Progenitor cell of endocrine pancreas (in vitro differentiated cells): Measurements from ENCODE around the gene TBCD. TPM values are rescaled to one million over a fixed set of nuclear protein-coding genes. Genes with fewer than 3 reads are reported as not detected.

Experiments used
- DNase-seq: peaks from one replicate; pipeline ENCODE4 v3.0.0; 2021; ENCODE audit warnings: low spot score; ENCODE audit not compliant: unreplicated experiment
- H3K27ac Mint-ChIP-seq: 2 replicates; pipeline ENCODE4 v1.8.0; 2021; ENCODE audit warnings: mild to moderate bottlenecking, moderate library complexity, mixed read lengths
- H3K27me3 Mint-ChIP-seq: 2 replicates; pipeline ENCODE4 v1.8.0; 2021; ENCODE audit warnings: mixed read lengths
- H3K36me3 Mint-ChIP-seq: 2 replicates; pipeline ENCODE4 v1.8.0; 2022; ENCODE audit warnings: mixed read lengths; ENCODE audit not compliant: insufficient read depth
- H3K4me1 Mint-ChIP-seq: 2 replicates; pipeline ENCODE4 v1.8.0; 2021; ENCODE audit warnings: low read depth, mixed read lengths
- H3K4me3 Mint-ChIP-seq: 2 replicates; pipeline ENCODE4 v1.8.0; 2021; ENCODE audit warnings: low read depth, mild to moderate bottlenecking, moderate library complexity, mixed read lengths
- H3K9me3 Mint-ChIP-seq: 2 replicates; pipeline ENCODE4 v1.8.0; 2021; ENCODE audit warnings: low read depth, mixed read lengths
- CTCF ChIP-seq: fragments of 200-600 bp; sonication (generic); IDR thresholded peaks from one replicate; pipeline ENCODE4 v1.5.0; 2021; ENCODE audit warnings: antibody characterized with exemption, mild to moderate bottlenecking; ENCODE audit not compliant: unreplicated experiment
- total RNA-seq: library from RNA; stranded (reverse); gene quantifications from 2 replicates; pipeline ENCODE4 v1.2.1, GENCODE V29; 2021

TBCD gene
- total RNA-seq, 1 donor from 2014 or later: 95.6 TPM

GRCh38 chr17:82912484-82913089 lies 160.7 kb downstream of the TBCD start:
- H3K27ac Mint-ChIP-seq: no peak overlapping the region
- no peaks in the 10 kb centered on the region for H3K27me3 Mint-ChIP-seq
- no peak for DNase-seq
- H3K4me3 Mint-ChIP-seq: no peak overlapping the region
- TF ChIP-seq CTCF: no peak
- no peaks in the 10 kb centered on the region for H3K9me3 Mint-ChIP-seq
- H3K36me3 Mint-ChIP-seq: peaks cover 20% of the 10 kb centered on the region
- H3K4me1 Mint-ChIP-seq: no peaks in the 10 kb centered on the region

GRCh38 chr17:82913304-82914043 lies 161.6 kb downstream of the TBCD start:
- no peak for DNase-seq
- no peaks in the 10 kb centered on the region for H3K9me3 Mint-ChIP-seq
- peaks cover 20% of the 10 kb centered on the region for H3K36me3 Mint-ChIP-seq
- no peaks in the 10 kb centered on the region for H3K27me3 Mint-ChIP-seq
- peak; percentile 43 for TF ChIP-seq CTCF
- H3K4me1 Mint-ChIP-seq: no peaks in the 10 kb centered on the region
- H3K4me3 Mint-ChIP-seq: no peak overlapping the region
- H3K27ac Mint-ChIP-seq: no peak overlapping the region

- no peak for DNase-seq
- H3K27ac Mint-ChIP-seq: no peak overlapping the region
- no peaks in the 10 kb centered on the region for H3K4me1 Mint-ChIP-seq
- no peaks in the 10 kb centered on the region for H3K27me3 Mint-ChIP-seq
- peaks cover 22% of the 10 kb centered on the region for H3K36me3 Mint-ChIP-seq
- TF ChIP-seq CTCF: no peak
- no peaks in the 10 kb centered on the region for H3K9me3 Mint-ChIP-seq
- no peak overlapping the region for H3K4me3 Mint-ChIP-seq
Observed at GRCh38 chr17:82914375-82914774, 162.5 kb downstream of the TBCD start.

- peak; percentile 12 for TF ChIP-seq CTCF
- H3K4me3 Mint-ChIP-seq: no peak overlapping the region
- H3K27me3 Mint-ChIP-seq: no peaks in the 10 kb centered on the region
- H3K36me3 Mint-ChIP-seq: peaks cover 26% of the 10 kb centered on the region
- no peaks in the 10 kb centered on the region for H3K9me3 Mint-ChIP-seq
- no peaks in the 10 kb centered on the region for H3K4me1 Mint-ChIP-seq
- DNase-seq: no peak
- H3K27ac Mint-ChIP-seq: peak overlapping the region; percentile 77
Observed at GRCh38 chr17:82915010-82915756, 163.3 kb downstream of the TBCD start.

- Mint-ChIP-seq H3K36me3 (peaks cover 26% of the 10 kb centered on the region), H3K9me3 (no peaks in the 10 kb centered on the region), H3K27me3 (no peaks in the 10 kb centered on the region), H3K4me1 (no peaks in the 10 kb centered on the region), H3K27ac (peak overlapping the region; percentile 77), H3K4me3 (no peak overlapping the region)
- TF ChIP-seq CTCF: no peak
- no peak for DNase-seq
Observed at GRCh38 chr17:82915757-82916027, 163.8 kb downstream of the TBCD start.
